Esophagus mucosa (tissue), 1 donor: Measurements from ENCODE around the gene C1QL4. TPM values are rescaled to one million over a fixed set of nuclear protein-coding genes. Genes with fewer than 3 reads are reported as not detected.
"Not testable (repeated sequence)": the region's sequence is repeated elsewhere in the genome, so short reads cannot be mapped to it uniquely, and the experiment has no call there.

Experiments used
- ATAC-seq: fragments of 200-7000 bp; cut with Tn5 transposase; one replicate; pipeline ENCODE4 v1.9.1; 2020
- total RNA-seq: library from RNA; stranded (reverse); gene quantifications from one replicate; pipeline ENCODE4 v1.2.4, GENCODE V29; 2023
- donor health status: DM: yes; HTN: yes; CAD: no.

C1QL4 gene
- total RNA-seq, result not detected

DNA sequence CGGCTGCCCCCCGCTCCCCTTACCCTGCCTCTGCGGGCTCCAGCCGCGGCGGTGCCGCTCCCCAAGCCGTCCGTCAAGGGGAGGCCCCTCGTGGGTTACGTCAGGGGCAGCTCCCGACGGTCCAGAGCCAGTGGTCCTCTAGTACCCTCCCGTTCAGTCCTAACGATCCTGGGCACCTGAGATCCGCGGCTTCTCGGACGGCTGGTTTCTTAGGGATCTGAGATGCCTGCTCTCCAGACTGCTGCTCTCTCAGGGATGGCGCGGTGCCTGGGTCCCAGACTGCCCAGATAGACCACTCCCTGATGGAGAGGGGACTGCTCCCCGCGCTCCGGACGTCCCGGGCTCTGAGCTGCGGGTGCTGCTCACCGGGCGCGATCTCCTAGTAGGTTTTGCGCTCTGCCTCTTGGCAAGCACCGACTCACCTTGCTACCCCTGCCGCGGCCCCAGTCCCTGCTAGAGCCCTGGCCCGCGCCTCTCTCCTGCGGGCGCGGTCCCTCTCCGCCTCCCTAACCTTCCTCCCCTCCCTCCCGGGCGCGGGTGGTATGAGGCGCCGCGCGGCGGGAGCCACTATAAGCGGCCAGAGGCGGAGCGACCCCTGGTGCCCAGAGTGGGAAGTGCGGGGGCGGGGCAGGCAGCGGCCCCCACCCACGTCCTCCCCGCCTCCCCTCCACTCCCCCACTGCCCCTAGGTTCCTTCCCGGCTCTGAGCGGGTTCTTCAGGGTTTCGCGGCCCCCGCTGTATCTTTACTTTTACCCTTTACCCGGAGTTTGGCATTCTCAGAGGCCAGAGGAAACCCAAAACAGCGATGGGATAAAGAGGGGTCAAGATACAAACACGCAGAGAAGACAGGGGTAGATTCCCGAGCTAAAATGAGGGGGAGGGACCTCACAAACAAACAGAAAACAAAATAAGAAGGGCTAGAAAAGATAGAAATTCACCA is at the start of gene C1QL4:
TSS of gene C1QL4 (minus strand) at position 544 of the 940 bp plus-strand sequence. CDS start 711 bp downstream, outside the sequence.
- ATAC-seq, result peak; percentile 82

DNA sequence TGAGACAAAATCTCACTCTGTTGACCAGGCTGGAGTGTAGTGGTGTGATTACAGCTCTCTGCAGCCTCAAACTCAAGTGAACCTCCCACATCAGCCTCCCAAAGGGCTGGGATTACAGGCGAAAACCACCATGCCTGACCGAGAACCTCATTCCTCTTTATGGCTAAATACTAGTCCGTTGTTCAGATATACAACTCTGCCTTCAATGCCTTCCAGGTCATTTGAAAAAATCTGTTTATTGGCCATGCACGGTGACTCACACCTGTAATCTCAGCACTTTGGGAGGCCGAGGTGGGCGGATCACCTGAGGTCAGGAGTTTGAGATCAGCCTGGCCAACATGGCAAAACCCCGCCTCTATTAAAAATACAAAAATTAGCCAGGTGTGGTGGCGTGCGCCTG is 43.2 kb upstream of the C1QL4 start:
- not testable (repeated sequence) for ATAC-seq

DNA sequence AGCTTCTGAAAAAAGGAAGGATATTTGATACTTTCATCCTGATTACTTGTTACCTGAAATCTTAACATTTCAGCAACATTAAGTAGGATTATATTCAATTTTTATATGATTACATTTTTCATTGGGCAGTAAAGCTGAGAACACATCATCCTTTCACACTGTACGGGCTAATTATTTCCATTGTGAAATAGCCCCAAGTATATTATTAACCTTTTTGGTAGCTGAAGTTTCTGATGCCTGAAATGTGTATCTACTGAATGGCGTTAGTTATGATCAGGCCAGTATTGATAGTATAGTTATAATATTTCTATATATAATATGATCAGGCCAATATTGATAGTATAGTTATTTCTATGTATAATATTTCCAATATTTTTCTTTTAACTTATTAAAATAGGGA is 40.4 kb upstream of the C1QL4 start:
- ATAC-seq, result no peak

DNA sequence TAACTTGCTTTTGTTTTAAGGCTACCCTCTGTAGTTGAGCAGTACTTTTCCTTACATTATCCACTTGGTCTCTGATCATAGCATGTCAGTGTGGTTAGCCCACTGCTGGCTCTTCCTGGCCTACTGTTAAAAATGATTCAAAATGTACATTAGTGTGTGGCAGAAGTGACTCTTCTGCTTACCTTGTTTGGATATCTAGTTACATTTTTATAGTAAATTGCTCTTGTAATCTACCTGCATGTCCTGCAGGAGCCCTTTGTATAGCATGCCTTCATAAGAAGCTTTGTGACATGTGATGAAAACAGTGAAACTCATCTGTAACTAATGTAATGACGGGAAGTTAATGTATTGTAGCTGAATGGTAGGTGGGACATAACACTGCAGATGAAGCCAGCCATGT is 38.4 kb upstream of the C1QL4 start:
- no peak for ATAC-seq

DNA sequence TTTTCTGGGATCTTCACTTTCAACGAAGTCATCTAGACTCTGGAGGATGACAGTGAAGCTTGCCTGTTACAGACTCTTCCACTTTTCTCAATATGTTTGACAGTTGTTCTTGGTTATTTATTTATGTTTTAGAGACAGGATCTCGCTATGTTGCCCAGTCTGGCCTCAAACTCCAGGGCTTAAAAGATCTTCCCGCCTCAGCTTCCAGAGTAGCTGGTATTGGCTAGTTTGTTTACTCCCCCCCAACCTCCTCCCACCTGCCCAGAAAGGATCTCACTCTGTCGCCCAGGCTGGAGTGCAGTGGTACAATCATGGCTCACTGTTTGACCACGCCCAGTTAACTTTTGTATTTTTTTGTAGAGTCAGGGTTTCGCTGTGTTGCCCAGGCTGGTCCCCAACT is 33.6 kb upstream of the C1QL4 start:
- no peak for ATAC-seq

DNA sequence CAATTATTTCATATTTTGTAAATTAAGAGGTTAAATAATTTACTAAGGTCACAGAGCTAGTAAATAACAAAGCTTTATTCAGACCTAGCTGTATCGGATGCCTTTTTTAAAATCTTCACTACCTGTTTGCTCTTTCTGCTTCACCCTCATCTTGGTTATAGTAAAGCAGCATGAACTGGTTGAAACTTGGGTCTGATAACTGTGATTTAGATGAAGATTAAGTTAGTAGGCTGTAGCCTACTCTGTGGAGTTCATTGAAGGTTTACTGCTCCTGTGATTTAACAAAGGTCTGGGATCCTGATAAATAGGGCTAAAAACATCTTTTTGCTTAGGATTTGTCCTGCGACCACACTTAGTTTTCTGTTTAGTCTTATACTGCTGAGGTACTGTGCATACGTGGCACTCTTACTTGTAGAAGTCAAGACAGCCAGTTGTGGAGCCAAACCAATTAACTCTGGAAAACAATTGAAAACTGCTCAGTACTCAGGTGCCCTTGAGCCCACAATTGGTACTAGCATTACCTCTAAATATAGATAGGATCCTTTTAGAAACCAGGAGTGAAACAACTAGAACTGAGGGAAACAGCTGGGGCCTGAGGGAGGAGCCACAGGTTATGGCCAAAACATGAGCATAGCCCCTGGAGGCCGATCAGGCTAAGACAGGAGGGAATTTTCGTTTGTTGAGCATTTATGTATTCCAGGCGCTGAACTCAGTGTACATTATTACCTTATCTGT is 32.6 kb upstream of the C1QL4 start:
- ATAC-seq, result no peak

DNA sequence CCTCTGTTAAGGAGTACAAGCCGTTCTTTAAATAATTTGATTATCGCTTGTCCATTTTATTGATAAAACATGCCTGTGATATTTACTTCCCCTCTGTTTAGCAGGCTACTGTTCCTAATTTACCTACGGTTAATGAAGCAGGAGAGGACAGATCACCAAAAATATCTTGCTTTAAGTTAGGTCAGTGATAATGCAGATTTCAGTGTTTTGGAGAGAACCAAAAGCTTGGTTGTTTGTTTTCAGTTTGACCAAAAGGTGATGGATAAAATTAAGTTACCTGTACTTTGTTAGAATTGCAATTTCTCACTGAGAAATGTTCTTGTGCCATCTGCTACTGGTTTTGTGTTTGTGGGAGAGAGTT is 31.2 kb upstream of the C1QL4 start:
- no peak for ATAC-seq

DNA sequence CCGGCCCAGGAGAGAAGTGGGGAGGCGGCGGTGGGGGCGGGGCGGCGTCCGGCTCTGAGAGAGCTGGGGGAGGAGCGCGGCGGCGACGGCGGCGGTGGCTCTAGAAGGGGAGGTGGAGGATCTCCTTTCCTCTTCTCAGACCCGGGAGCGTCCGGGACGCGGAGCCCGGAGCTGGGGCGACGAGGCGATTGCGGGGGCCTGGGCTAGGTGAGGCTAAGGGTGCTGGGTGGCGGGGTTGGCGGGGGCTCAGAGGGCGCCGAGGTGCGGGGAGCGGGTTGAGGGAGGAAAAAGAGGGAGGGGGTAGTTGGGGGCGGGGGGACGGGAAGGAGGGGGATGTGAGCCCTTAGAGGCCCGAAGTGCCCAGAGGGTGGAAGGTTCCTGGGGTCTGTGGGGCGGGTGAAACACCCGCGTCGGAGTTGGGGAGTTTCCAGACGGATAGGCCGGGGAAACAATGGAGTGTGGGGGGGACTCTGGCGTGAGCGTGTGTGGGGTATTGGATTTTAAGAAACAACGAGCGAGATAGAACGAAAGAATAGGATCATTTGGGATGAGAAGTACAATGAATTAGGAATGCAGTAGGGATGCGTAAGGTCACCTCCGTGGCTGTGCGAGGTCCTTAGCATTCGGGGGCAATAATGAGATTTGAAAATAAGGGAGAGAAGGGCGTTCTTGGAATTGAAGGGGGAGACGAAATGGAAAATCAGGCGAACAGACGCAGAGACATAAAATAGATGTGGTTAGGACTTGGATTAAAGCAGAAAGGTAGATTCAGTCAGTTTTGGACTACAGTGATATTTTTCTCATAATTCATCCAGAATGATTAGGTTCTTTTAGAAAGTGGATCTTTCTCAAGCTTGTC is 30.6 kb upstream of the C1QL4 start, which contains the start of gene SPATS2:
TSS of gene SPATS2 (plus strand) at position 82 of the 859 bp plus-strand sequence. CDS start 93,551 bp downstream, outside the sequence.
- ATAC-seq, result no peak

DNA sequence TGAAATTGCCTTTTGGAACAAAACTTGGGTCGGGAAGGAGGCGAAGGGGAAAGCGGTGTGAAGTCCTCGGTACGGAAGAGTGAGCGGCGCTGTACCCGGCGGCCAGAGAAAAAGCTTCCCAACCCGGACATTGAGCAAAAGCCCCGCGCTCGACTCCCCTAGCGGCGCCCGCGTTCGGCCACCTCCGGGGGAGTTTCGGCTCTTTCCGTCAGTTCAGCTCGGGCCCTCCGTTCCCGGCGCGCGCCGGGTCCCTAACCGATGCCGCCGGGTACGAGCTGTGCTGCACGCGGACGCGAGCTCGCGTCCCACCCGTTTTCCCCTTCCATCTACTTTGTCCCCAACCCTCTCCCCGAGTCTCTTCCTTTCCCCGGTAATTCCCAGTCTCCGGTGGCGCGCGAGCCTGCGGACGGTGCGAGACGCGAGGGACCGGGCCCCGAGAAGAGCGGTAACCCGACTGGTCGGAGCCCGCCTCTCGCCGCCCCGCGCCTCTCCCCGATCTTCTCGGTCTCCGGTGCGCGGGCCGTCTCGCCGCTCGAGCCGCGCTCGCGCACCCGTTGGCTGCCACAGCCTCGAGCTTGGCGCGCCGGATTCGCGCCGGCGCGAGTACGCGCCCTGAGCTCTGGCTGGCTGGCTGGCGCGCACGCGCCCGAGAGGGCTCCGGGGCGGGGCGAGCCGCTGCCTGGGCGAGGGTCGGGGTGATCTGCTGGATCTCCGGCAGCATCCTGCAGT is 29.8 kb upstream of the C1QL4 start:
- ATAC-seq, result peak; percentile 89

DNA sequence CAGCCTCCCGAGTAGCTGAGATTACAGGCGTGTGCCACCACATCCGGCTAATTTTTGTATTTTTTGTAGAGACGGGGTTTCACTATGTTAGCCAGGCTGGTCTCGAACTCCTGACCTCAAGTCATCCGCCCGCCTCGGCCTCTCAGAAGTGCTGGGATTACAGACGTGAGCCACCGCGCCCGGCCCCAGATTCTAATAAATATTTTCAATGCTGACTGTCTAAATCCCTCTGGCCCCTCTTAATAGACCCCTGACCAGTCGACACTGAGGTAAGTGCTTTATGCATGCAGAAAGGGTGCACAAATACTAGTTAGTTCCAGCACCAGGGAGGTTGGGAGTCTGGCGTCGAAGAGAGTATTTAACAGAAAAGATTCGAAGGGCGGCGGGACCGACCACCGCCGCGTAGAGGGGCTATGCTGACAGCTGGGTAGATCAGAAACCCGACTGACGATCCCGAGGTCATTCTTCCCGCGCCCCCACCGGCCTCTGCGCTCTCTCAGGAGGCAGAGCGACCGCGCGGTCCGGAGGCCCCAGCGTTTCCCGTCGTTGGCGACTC is 29.2 kb upstream of the C1QL4 start:
- ATAC-seq, result peak; percentile 8

DNA sequence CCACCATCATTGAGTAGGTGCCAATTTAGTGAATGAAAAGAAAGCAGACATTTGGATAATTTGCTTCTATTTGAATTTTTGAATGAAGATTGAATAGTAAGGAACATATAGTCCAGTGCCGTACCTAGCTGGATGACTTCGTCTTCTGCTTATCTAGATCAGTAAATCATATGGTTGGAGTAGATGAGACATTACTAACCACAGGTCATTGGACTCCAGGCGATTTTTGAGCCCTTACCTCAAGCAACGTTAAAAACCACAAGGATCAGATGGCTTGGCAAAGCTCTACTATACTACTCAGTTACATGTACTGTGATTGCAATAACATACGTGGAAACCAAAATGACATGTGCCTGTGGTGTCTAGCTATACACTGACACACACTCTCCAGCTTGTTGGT is 28.6 kb upstream of the C1QL4 start:
- ATAC-seq, result no peak

DNA sequence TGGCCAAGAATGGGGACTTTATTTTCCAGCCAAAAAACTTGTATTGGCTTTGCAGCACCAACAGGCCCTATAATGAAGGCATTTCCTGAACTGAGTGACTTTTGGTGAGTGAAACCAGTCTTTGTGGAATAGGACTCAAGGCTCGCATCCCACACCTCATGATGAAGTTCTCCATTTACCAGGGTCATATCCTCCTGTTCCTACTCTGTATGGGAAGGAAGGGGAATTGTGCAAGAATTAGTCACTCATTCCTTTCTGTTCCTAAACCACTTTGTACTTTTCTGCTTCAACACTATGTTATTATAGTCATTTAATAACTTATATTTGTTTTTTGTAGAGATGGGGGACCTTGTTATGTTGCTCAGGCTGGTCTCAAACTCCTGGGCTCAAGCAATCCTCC is 28.0 kb upstream of the C1QL4 start:
- ATAC-seq, result no peak

DNA sequence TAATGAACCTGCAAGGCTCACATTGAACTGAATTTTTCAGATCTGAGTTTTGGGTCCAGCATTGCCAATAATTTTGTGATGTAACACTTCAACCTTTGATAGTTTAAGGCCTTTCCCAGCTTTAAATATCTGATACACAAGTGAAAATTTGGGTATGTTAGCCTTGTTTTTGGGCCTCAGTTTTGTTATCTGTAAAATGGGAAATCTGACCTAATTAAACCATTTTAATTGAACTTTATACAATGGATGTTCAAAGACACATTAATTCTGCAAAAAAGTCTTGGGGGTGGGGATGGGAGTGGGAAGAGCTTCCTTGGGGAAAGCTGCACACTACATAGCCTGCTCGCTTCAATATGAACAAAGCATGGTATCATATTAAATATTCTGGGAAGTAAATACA is 25.1 kb upstream of the C1QL4 start:
- ATAC-seq, result no peak

DNA sequence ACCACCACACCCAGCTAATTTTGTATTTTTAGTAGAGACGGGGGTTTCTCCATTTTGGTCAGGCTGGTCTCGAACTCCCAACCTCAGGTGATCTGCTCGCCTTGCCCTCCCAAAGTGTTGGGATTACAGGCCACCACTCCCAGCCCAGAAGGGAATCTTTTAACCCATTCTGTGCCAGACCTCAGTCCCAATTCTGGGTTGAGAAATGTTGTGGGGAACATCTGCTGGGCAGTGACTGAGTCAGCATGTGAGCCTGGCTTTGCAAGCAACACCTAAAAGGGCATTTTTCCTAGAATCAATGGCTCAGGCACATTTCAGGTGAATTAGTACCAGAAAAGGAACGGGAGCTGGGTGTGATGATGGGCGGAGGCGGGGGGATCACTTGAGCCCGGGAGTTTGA is 22.7 kb upstream of the C1QL4 start:
- ATAC-seq, result no peak

DNA sequence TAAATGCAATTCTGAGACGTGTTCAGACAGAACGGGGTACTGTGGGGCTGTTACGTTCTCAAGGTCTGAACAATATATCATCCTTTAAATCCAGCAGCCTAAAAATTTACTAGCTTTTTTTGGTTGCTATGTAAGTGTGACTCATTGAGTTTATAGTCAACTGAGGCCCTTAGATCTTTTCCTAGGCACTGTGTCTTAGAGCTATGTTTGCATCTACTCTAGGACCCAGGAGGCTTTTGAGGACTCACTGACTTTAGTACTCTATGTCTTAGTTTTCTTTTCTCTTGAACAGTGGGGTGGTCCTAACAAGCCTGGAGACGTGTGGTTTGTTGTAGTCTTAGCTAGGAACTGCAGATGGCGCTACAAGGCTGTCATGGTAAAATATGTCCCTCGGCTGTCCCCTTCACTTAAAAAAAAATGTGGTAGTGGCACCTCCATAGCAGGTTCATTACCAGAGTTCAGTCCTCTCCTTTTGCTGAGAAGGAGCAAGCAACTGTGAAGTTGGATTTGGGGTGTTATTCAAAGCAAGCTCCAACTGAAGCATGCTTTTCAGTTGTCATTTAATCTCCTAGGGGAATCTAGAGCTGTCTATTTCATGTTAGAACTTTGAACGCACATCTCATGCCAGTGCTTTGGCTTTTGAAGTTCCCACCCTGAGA is 21.6 kb upstream of the C1QL4 start:
- ATAC-seq, result peak; percentile 67

DNA sequence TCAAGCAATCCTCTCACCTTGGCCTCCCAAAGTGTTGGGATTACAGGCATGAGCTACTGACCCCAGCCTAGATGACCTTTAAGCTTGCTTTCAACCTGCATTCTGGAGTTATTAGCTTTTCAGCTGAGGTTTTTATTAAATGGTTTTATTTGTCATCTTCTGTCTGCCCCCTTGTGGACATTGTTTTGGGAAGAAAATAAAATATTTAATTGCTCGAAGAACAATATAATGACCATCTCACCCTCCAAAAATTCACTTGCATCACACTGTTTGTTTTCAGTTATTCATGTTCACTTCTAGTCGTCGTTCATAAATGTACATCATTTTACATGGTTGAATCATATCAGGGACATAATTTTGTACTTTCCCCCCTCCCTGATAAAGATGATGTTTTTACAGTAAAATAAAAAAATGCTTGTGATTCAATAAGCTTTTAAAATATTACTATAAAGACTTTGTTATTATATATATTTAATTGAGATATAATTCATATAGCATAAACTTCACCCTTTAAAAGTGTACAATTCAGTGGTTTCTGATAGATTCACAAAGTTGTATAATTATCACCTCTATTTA is 20.2 kb upstream of the C1QL4 start:
- ATAC-seq, result no peak

DNA sequence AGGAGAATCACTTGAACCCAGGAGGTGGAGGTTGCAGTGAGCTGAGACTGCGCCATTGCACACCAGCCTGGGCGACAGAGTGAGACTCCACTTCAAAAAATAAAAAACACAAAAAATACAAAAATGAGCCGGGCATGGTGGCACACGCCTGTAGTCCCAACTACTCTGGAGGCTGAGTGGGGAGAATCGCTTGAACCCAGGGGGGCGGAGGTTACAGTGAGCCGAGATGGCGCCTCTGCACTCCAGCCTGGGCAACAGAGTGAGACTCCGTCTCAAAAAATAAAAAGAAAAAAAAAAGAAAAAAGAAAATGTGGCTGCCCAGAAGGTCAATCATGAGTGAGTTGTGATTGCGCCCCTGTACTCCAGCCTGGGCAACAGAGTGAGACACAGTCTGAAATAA is 18.9 kb upstream of the C1QL4 start:
- no peak for ATAC-seq

DNA sequence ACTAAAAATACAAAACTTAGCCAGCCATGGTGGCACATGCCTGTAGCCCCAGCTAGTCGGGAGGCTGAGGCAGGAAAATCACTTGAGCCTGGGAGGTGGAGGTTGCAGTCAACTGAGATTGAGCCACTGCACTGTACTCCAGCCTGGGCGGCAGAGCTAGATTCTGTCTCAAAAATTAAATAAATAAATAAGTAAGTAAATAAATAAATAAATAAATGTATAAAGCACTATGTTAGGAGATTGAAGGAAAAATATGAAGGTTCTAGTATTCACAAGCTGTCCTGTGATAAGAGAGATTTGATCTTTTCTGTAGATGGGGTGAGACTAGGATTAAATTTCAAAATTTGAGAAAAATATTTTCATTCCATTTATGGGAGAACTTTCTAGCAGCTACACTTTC is 15.4 kb upstream of the C1QL4 start:
- no peak for ATAC-seq

DNA sequence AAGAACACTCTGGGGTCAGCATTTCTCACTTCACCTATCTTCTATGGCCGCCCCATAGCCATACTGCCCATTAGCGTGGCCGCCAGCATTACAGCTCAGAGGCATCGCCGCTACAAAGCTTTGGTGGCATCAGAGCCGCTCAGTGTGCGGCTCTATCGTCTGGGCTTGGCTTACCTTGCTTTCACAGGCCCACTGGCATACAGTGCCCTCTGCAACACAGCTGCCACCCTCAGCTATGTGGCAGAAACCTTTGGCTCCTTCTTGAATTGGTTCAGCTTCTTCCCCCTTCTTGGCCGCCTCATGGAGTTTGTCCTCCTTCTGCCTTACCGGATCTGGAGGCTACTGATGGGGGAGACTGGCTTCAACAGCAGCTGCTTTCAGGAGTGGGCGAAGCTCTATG is 12.3 kb upstream of the C1QL4 start:
- no peak for ATAC-seq

DNA sequence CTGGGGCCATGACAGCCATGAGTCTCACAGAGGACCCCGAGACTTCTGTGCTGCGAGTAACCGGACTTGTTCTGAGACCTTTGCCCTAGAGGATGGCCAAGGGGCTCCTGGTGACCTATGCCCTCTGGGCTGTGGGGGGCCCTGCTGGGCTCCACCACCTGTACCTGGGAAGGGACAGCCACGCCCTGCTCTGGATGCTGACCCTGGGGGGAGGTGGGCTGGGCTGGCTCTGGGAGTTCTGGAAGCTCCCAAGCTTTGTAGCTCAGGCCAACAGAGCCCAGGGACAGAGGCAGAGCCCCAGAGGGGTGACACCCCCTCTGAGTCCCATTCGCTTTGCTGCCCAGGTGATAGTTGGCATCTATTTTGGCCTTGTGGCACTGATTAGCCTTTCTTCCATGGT is 11.8 kb upstream of the C1QL4 start:
- no peak for ATAC-seq
